NT2/D1 (cell line): Measurements from ENCODE around the gene FUNDC2.

Source experiments
- SUZ12 ChIP-seq: IDR thresholded peaks from 2 replicates; pipeline ENCODE4 v1.6.1; 2011; ENCODE audit not compliant: insufficient read length, insufficient read depth; ENCODE audit errors: extremely low read depth
- ZNF274 ChIP-seq: IDR thresholded peaks from 2 replicates; pipeline ENCODE4 v1.6.1; 2011; ENCODE audit warnings: mild to moderate bottlenecking, low read depth, low read length

- TF ChIP-seq SUZ12: no peak
- no peak for TF ChIP-seq ZNF274
These were observed at the start of gene FUNDC2 for GRCh38 chrX:155026727-155027508.
